B cell (primary cell): Measurements from ENCODE around the gene PLEKHG4. TPM values are rescaled to one million over a fixed set of nuclear protein-coding genes. Genes with fewer than 3 reads are reported as not detected.

Source experiments
- ATAC-seq: fragments of 200-7000 bp; cut with Tn5 transposase; one replicate; pipeline ENCODE4 v1.10.0; 2021; ENCODE audit warnings: low read depth, mild to moderate bottlenecking, moderate number of reproducible peaks, moderate library complexity
- CTCF ChIA-PET: fragments of 350-600 bp; sonication (Branson Sonifier 250); formaldehyde crosslinking; loops from one replicate; lab custom pipeline; 2021; ENCODE audit warnings: antibody characterized with exemption, inconsistent platforms; lab: Charles Lee
- POLR2A ChIA-PET: fragments of 350-600 bp; sonication (Branson Sonifier 250); formaldehyde crosslinking; loops from one replicate; lab custom pipeline; 2021; ENCODE audit warnings: antibody characterized with exemption; lab: Charles Lee
- DNase-seq: peaks from one replicate; pipeline ENCODE4 v3.0.0; 2013
- H2AFZ ChIP-seq: 2 replicates; pipeline ENCODE4 v1.6.1; 2012; ENCODE audit warnings: mild to moderate bottlenecking, low read depth, low read length; ENCODE audit not compliant: insufficient read depth, poor library complexity, severe bottlenecking
- H3K27ac ChIP-seq, 2 donors: 1 replicate in 1 of 2; 2 replicates in 1 of 2; pipeline ENCODE4 v1.5.1; 2012 to 2013; ENCODE audit warnings: low read length in 2 of 2, mild to moderate bottlenecking in 2 of 2, moderate library complexity in 1 of 2
- H3K27me3 ChIP-seq, 4 experiments: fragments of 200-600 bp in 1 of 4; sonication (generic) in 1 of 4; replicated peaks in 1 of 4; 1 replicate in 2 of 4; 2 replicates in 2 of 4; pipeline versions ENCODE4 v1.6.1 to v1.7.0; 2013 to 2016; ENCODE audit warnings: low read length in 3 of 4, mild to moderate bottlenecking in 2 of 4, mixed read lengths in 1 of 4, moderate library complexity in 1 of 4; ENCODE audit not compliant: insufficient read depth in 4 of 4, control insufficient read depth in 3 of 4; ENCODE audit errors: control extremely low read depth in 1 of 4
- H3K36me3 ChIP-seq, 2 experiments: replicated peaks in 1 of 2; 1 replicate in 1 of 2; 2 replicates in 1 of 2; pipeline versions ENCODE4 v1.6.1 to v1.7.1; 2013; ENCODE audit warnings: low read length in 1 of 2; ENCODE audit not compliant: insufficient read depth in 2 of 2, control insufficient read depth in 1 of 2; ENCODE audit errors: control extremely low read depth in 1 of 2, extremely low read depth in 1 of 2
- H3K4me1 ChIP-seq, 2 donors: fragments of 200-600 bp in 1 of 2; sonication (generic) in 1 of 2; 1 replicate in 1 of 2; 2 replicates in 1 of 2; pipeline versions ENCODE4 v1.5.1 to v1.6.1; 2013 to 2017; ENCODE audit warnings: low read length in 2 of 2; ENCODE audit not compliant: control insufficient read depth in 2 of 2, insufficient read depth in 2 of 2
- H3K4me2 ChIP-seq: replicated peaks from 2 replicates; pipeline ENCODE3; 2012; ENCODE audit warnings: mild to moderate bottlenecking, low read depth, low read length; ENCODE audit not compliant: poor library complexity, severe bottlenecking
- H3K4me3 ChIP-seq, 5 experiments: fragments of 200-600 bp in 1 of 5; sonication (generic) in 1 of 5; 1 replicate in 3 of 5; 2 replicates in 2 of 5; pipeline versions ENCODE4 v1.5.1 to v1.7.0; 2011 to 2016; ENCODE audit warnings: low read length in 4 of 5, mild to moderate bottlenecking in 4 of 5, low read depth in 2 of 5, control low read depth in 1 of 5, moderate library complexity in 1 of 5; ENCODE audit not compliant: insufficient read depth in 1 of 5; ENCODE audit errors: control extremely low read depth in 1 of 5, extremely low read depth in 1 of 5
- H3K79me2 ChIP-seq: fragments of 200-600 bp; sonication (generic); one replicate; pipeline ENCODE4 v1.6.0; 2016; ENCODE audit warnings: low read length; ENCODE audit not compliant: control insufficient read depth, insufficient read depth
- H3K9ac ChIP-seq: fragments of 200-600 bp; sonication (generic); 2 replicates; pipeline ENCODE4 v1.6.1; 2017; ENCODE audit warnings: mild to moderate bottlenecking, low read length, moderate library complexity
- H3K9me3 ChIP-seq, 3 donors: one replicate each; pipeline versions ENCODE4 v1.6.1 to v1.7.1; 2013; ENCODE audit warnings: low read length in 2 of 3; ENCODE audit not compliant: control insufficient read depth in 2 of 3, insufficient read depth in 1 of 3; ENCODE audit errors: control extremely low read depth in 1 of 3
- H4K20me1 ChIP-seq: 2 replicates; pipeline ENCODE4 v1.6.0; 2012; ENCODE audit warnings: mild to moderate bottlenecking, low read length; ENCODE audit not compliant: insufficient read depth, control insufficient read depth, poor library complexity, severe bottlenecking
- H3K27ac Mint-ChIP-seq: one replicate; pipeline ENCODE4 v1.8.0; 2021; ENCODE audit warnings: mixed read lengths
- H3K27me3 Mint-ChIP-seq: one replicate; pipeline ENCODE4 v1.8.0; 2021; ENCODE audit warnings: mixed read lengths
- H3K4me1 Mint-ChIP-seq: one replicate; pipeline ENCODE4 v1.8.0; 2021; ENCODE audit warnings: mixed read lengths
- H3K4me3 Mint-ChIP-seq: one replicate; pipeline ENCODE4 v1.8.0; 2021; ENCODE audit warnings: mixed read lengths
- H3K9me3 Mint-ChIP-seq: one replicate; pipeline ENCODE4 v1.8.0; 2022; ENCODE audit warnings: mixed read lengths; ENCODE audit not compliant: insufficient read depth
- CTCF ChIP-seq: fragments of 200-600 bp; IDR thresholded peaks from one replicate; pipeline ENCODE4 v1.8.0; 2022; ENCODE audit warnings: antibody characterized with exemption, mild to moderate bottlenecking
- EZH2 ChIP-seq: IDR thresholded peaks from 2 replicates; pipeline ENCODE4 v1.6.1; 2012; ENCODE audit warnings: borderline replicate concordance, low read depth, mild to moderate bottlenecking, moderate library complexity, low read length; ENCODE audit not compliant: insufficient read depth, poor library complexity, severe bottlenecking
- WGBS: methylation state at CpG from one replicate; pipeline ENCODE4 v1.1.5; 2013; ENCODE audit warnings: missing lambda C conversion rate; ENCODE audit not compliant: insufficient coverage; 5-methylcytosine and 5-hydroxymethylcytosine counted together
- intact Hi-C: fragments of 100-400 bp; cut with micrococcal nuclease; formaldehyde crosslinking; loops from one replicate; pipeline ENCODE4 v1.10.0; 2022
- polyA plus RNA-seq: library from polyadenylated mRNA; depleted of rRNA; stranded (reverse); fragments of >200 nt; gene quantifications from 2 replicates; pipeline ENCODE4 v1.2.3, GENCODE V29; 2012
- total RNA-seq, 2 donors: library from RNA; stranded (reverse); fragments of 120-200 nt in 1 of 2; gene quantifications; 1 replicate in 1 of 2; 2 replicates in 1 of 2; pipeline versions ENCODE4 v1.2.3 to v1.2.4, GENCODE V29; 2013 to 2022

The PLEKHG4 gene
- total and polyA plus RNA-seq, 2 donors (not counting 1 experiment from before 2014, with no cell fraction given) = 6.0 to 7.1 TPM

GRCh38 chr16:67278773-67279295, 498 bp upstream of the PLEKHG4 start:
- Histone ChIP-seq H2AFZ (peak overlapping the region; percentile 91), H4K20me1 (no peaks in the 10 kb centered on the region), H3K36me3 (no peaks in the 10 kb centered on the region), H3K27ac (peak overlapping the region in 1 of 2 donors; percentile 28), H3K4me1 (peaks cover 7 to 11% of the 10 kb centered on the region in 2 donors), H3K27me3 (no peaks in the 10 kb centered on the region), H3K9me3 (no peaks in the 10 kb centered on the region), H3K4me2 (peak overlapping the region; percentile 94), H3K79me2 (peaks cover 3% of the 10 kb centered on the region), H3K9ac (peak overlapping the region; percentile 72), H3K4me3 (peak overlapping the region in 4 of 5 experiments; percentile 51 to 72 (median 58))
- CTCF ChIA-PET = interaction anchor here (0.8 to 1.3 kb wide), 4 partner anchors 8 to 52 kb away, joined by 3 read pairs; partner anchors contain the start of genes FHOD1 and TMEM208
- TF ChIP-seq CTCF = no peak
- no peak for TF ChIP-seq EZH2
- Mint-ChIP-seq H3K9me3 (no peaks in the 10 kb centered on the region), H3K4me3 (peak overlapping the region; percentile 85), H3K4me1 (peaks cover 6% of the 10 kb centered on the region), H3K27me3 (no peaks in the 10 kb centered on the region), H3K27ac (peak overlapping the region; percentile 56)
- POLR2A ChIA-PET = interaction anchor here (0.6 kb wide), 1 partner anchor 585 kb away, joined by 6 read pairs; no protein-coding TSS in a partner anchor
- DNase-seq (peak; percentile 64), ATAC-seq (peak; percentile 37)
- intact Hi-C loops = loop anchor here (1.0 to 2.0 kb wide), 2 partner anchors 32 to 120 kb away; partner anchors contain the start of gene FHOD1
- whole genome bisulfite sequencing = under 1% methylated on average over 41 of the region's 42 CpGs
